Hepatocyte (in vitro differentiated cells): ENCODE results near the gene VGLL2. TPM values are rescaled to one million over a fixed set of nuclear protein-coding genes. Genes with fewer than 3 reads are reported as not detected.
A peak's percentile ranks its signal among the peaks of the same experiment; 100 is the strongest.

ENCODE experiments used
- DNase-seq: peaks from one replicate; pipeline ENCODE4 v3.0.0-alpha.2; 2016; ENCODE audit warnings: low spot score
- H2AFZ ChIP-seq: fragments of 200-600 bp; sonication (generic); 2 replicates; pipeline ENCODE4 v1.6.0; 2016; ENCODE audit warnings: antibody characterized with exemption, mild to moderate bottlenecking
- H3K27ac ChIP-seq: fragments of 200-600 bp; sonication (generic); 2 replicates; pipeline ENCODE4 v1.5.1; 2016; ENCODE audit warnings: mild to moderate bottlenecking
- H3K27me3 ChIP-seq: fragments of 200-600 bp; sonication (generic); 2 replicates; pipeline ENCODE4 v1.6.1; 2016
- H3K36me3 ChIP-seq: fragments of 200-600 bp; sonication (generic); replicated peaks from 2 replicates; pipeline ENCODE4 v1.5.1; 2016; ENCODE audit warnings: low read depth; ENCODE audit not compliant: insufficient read depth
- H3K4me1 ChIP-seq: fragments of 200-600 bp; sonication (generic); 2 replicates; pipeline ENCODE4 v1.5.1; 2016; ENCODE audit warnings: mild to moderate bottlenecking, moderate library complexity; ENCODE audit not compliant: insufficient read depth
- H3K4me2 ChIP-seq: fragments of 200-600 bp; sonication (generic); 2 replicates; pipeline ENCODE4 v1.6.0; 2016
- H3K4me3 ChIP-seq: fragments of 200-600 bp; sonication (generic); 2 replicates; pipeline ENCODE4 v1.5.1; 2016; ENCODE audit warnings: mild to moderate bottlenecking
- H3K79me2 ChIP-seq: fragments of 200-600 bp; sonication (generic); 2 replicates; pipeline ENCODE4 v1.6.0; 2017; ENCODE audit warnings: mild to moderate bottlenecking
- H3K9me2 ChIP-seq: fragments of 200-600 bp; sonication (generic); replicated peaks from 2 replicates; pipeline ENCODE4 v1.6.0; 2017; ENCODE audit warnings: mild to moderate bottlenecking; ENCODE audit not compliant: insufficient read depth
- H3K9me3 ChIP-seq: fragments of 200-600 bp; sonication (generic); 2 replicates; pipeline ENCODE4 v1.5.1; 2016; ENCODE audit warnings: low read depth, mild to moderate bottlenecking
- H4K20me1 ChIP-seq: fragments of 200-600 bp; sonication (generic); 2 replicates; pipeline ENCODE4 v1.6.0; 2016; ENCODE audit warnings: mild to moderate bottlenecking; ENCODE audit not compliant: insufficient read depth, poor library complexity, severe bottlenecking
- EZH2 ChIP-seq: fragments of 200-600 bp; sonication (generic); IDR thresholded peaks from 2 replicates; pipeline ENCODE4 v1.6.1; 2016; ENCODE audit warnings: antibody characterized with exemption, mild to moderate bottlenecking, borderline replicate concordance
- EZH2phosphoT487 ChIP-seq: fragments of 200-600 bp; sonication (generic); IDR thresholded peaks from one replicate; pipeline ENCODE4 v1.6.1; 2018; ENCODE audit warnings: antibody characterized with exemption, mild to moderate bottlenecking, low read depth, moderate library complexity; ENCODE audit not compliant: unreplicated experiment, severe bottlenecking
- WGBS: methylation state at CpG from one replicate; pipeline ENCODE4 v1.1.6; 2016; ENCODE audit warnings: low lambda C conversion rate; ENCODE audit errors: missing lambda C conversion rate; 5-methylcytosine and 5-hydroxymethylcytosine counted together
- polyA plus RNA-seq: library from polyadenylated mRNA; unstranded; fragments of >200 nt; fragmentation: Nextera tagmentation; extraction: Ambion mirVana; gene quantifications from 2 replicates; pipeline ENCODE4 v1.2.1, GENCODE V29; 2016
- total RNA-seq: library from RNA; depleted of rRNA; stranded (reverse); fragments of >200 nt; gene quantifications from 2 replicates; pipeline ENCODE4 v1.2.3, GENCODE V29; 2014
- TF ChIP-seq, protein P1 (sequence below): fragments of 200-600 bp; sonication (generic); IDR thresholded peaks from 2 replicates; pipeline ENCODE4 v1.5.1; 2016; ENCODE audit warnings: antibody characterized with exemption, mild to moderate bottlenecking; ENCODE audit not compliant: poor library complexity

The VGLL2 gene, protein sequence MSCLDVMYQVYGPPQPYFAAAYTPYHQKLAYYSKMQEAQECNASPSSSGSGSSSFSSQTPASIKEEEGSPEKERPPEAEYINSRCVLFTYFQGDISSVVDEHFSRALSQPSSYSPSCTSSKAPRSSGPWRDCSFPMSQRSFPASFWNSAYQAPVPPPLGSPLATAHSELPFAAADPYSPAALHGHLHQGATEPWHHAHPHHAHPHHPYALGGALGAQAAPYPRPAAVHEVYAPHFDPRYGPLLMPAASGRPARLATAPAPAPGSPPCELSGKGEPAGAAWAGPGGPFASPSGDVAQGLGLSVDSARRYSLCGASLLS
- total RNA-seq (not detected in 2 replicates), polyA plus RNA-seq (0.29 TPM in 1 of 2 replicates, not detected in the other)

DNA sequence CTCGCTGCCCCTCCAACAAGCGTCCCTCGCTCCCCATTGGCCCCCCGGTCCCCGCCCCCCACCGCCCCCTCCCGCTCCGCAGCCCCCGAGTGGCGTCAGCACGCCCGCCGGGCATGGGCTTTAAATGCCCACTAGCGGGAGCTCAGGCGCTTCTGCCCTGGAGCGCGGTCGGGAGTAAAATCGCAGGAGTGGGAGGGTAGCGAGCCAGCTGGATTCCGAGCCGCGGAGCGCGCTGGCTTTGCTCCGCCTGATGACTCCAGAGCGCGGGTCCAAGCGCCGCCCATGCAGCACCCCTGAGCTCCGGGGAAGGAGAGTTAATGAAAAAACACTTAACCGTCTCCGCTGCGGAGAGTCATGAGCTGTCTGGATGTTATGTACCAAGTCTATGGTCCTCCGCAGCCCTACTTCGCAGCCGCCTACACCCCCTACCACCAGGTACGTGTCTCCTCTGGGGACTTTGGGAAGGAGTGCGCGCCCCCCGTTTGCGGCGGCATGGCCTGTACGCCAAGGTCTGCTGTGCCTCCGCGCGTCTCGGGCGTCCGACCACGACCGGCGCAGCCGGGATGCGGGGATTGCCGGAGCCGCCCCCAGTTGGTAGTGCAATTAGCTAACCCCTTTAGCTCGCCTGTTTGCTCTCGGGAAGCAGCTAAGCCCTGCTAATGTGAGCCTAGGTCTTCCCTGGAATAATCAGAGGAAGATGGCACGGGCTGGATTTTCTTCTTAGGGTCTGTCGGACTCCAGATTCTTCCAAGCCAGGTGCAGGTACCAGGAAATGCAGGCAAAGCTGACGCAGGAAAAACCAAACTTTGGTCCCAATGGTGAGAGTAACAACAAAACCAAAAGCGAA is at the start of gene VGLL2:
Gene VGLL2 (plus strand): TSS at position 149 of the 847 bp plus-strand sequence. CDS start 206 bp downstream, at position 355.
- H3K27ac ChIP-seq: no peak within 1 kb of the TSS
- WGBS: 1% methylated on average over 57 of the region's 63 CpGs
- H3K9me3 ChIP-seq: no peaks in the 10 kb centered on the region
- no peaks in the 10 kb centered on the region for H3K9me2 ChIP-seq
- peaks cover 17% of the 10 kb centered on the region for H3K4me1 ChIP-seq
- peak within 1 kb of the TSS; percentile 70 for H3K4me3 ChIP-seq
- TF ChIP-seq EZH2 (peak; percentile 79), EZH2phosphoT487 (no peak)
- TF ChIP-seq, protein P1, sequence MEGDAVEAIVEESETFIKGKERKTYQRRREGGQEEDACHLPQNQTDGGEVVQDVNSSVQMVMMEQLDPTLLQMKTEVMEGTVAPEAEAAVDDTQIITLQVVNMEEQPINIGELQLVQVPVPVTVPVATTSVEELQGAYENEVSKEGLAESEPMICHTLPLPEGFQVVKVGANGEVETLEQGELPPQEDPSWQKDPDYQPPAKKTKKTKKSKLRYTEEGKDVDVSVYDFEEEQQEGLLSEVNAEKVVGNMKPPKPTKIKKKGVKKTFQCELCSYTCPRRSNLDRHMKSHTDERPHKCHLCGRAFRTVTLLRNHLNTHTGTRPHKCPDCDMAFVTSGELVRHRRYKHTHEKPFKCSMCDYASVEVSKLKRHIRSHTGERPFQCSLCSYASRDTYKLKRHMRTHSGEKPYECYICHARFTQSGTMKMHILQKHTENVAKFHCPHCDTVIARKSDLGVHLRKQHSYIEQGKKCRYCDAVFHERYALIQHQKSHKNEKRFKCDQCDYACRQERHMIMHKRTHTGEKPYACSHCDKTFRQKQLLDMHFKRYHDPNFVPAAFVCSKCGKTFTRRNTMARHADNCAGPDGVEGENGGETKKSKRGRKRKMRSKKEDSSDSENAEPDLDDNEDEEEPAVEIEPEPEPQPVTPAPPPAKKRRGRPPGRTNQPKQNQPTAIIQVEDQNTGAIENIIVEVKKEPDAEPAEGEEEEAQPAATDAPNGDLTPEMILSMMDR: peak; percentile 27
- peak within 1 kb of the TSS; percentile 96 for H3K4me2 ChIP-seq
- DNase-seq: peak; percentile 74
- no peaks in the 10 kb centered on the region for H3K36me3 ChIP-seq
- peaks cover 97% of the 10 kb centered on the region for H3K27me3 ChIP-seq
- no peaks in the 10 kb centered on the region for H4K20me1 ChIP-seq
- no peaks in the 10 kb centered on the region for H3K79me2 ChIP-seq
- H2AFZ ChIP-seq: peak within 1 kb of the TSS; percentile 68

DNA sequence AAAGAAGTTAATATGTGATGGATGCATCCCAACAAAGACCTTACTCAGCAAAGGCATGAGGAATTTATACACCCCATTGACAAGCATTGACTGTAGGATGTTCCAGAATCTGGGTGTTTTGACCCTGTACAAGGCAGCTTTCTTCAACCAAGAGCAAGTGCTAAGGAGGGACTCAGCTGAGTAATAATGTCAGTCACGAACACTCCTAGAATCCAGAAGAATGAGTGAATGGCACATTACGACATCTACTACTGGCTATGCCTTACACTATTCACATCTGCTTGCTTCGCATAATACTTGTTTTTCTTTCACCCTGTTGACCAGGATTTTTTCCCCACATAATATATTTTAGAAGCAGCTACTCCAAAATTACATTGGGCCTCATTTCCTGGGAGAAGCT is 42.5 kb upstream of the VGLL2 start:
- TF ChIP-seq EZH2phosphoT487 (no peak), EZH2 (no peak)
- TF ChIP-seq, protein P1: no peak
- no peaks in the 10 kb centered on the region for H3K27me3 ChIP-seq
- 99% methylated on average over 3 of the region's 3 CpGs for WGBS
- no peaks in the 10 kb centered on the region for H3K9me2 ChIP-seq
- no peak for DNase-seq
- H3K4me1 ChIP-seq: no peaks in the 10 kb centered on the region
- no peaks in the 10 kb centered on the region for H3K9me3 ChIP-seq
- no peak overlapping the region for H3K27ac ChIP-seq
- no peaks in the 10 kb centered on the region for H3K36me3 ChIP-seq
- H3K4me2 ChIP-seq: no peak overlapping the region
- H3K79me2 ChIP-seq: no peaks in the 10 kb centered on the region
- H3K4me3 ChIP-seq: no peak overlapping the region
- H4K20me1 ChIP-seq: no peaks in the 10 kb centered on the region
- H2AFZ ChIP-seq: no peak overlapping the region

DNA sequence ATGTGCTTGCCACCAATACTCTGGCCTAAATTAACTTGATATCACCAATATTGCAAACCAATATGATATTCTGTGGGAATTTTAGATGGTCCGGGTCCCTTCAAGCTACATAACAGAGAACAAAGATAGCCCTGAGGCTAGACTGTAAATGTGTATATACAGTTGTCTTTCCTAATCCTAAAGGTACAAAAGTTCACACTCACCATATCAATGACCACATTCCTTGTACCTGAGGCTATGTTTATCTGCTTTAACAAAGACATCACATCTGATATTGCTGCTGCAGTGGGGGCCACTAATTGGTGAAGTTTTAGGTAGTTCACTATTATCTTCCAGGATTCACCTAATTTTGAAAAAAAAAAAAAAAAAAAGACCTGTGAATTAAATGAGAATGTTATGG is 38.6 kb upstream of the VGLL2 start:
- WGBS: 96% methylated on average over 1 of the region's 1 CpG
- DNase-seq: no peak
- TF ChIP-seq EZH2phosphoT487 (no peak), EZH2 (no peak)
- Histone ChIP-seq H3K9me3 (no peaks in the 10 kb centered on the region), H2AFZ (no peak overlapping the region), H3K27ac (no peak overlapping the region), H3K4me3 (no peak overlapping the region), H3K79me2 (no peaks in the 10 kb centered on the region), H3K4me2 (no peak overlapping the region), H4K20me1 (no peaks in the 10 kb centered on the region), H3K27me3 (no peaks in the 10 kb centered on the region), H3K36me3 (no peaks in the 10 kb centered on the region), H3K4me1 (no peaks in the 10 kb centered on the region), H3K9me2 (no peaks in the 10 kb centered on the region)
